HG03066 (cell line): ENCODE results near the gene NANP.
"Not testable (repeated sequence)": the region's sequence is repeated elsewhere in the genome, so short reads cannot be mapped to it uniquely, and the experiment has no call there.

Experiments used
- ATAC-seq: cut with Tn5 transposase; IDR thresholded peaks from one replicate; pipeline ENCODE4 v1.9.1; 2021; ENCODE audit warnings: low read depth; ENCODE audit not compliant: unreplicated experiment

NANP gene

DNA sequence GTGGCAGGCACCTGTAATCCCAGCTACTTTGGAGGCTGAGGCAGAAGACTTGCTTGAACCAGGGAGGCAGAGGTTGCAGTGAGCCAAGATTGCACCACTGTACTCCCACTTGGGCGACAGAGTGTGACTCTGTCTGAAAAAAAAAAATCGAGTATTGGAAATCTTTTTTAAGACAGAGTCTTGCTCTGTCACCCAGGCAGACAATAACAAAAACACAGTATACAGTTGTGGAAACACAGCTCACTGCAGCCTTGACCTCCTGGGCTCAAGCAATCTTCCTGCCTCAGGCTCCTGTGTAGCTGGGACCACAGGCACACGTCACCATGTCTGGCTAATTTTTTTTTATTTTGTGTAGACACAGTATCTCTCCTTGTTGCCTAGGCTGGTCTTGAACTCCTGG, 15.0 kb downstream of the NANP start:
- no peak for ATAC-seq

GRCh38 chr20:25606094-25606695, 17.6 kb downstream of the NANP start:
- ATAC-seq, result no peak

GRCh38 chr20:25605148-25605547, 18.7 kb downstream of the NANP start:
- no peak for ATAC-seq

- no peak for ATAC-seq
Measured at GRCh38 chr20:25604611-25605010, 19.2 kb downstream of the NANP start.

- ATAC-seq, result not testable (repeated sequence)
Measured at GRCh38 chr20:25602914-25603309, 20.9 kb downstream of the NANP start.

GRCh38 chr20:25602191-25602913, 21.5 kb downstream of the NANP start:
- ATAC-seq, result not testable (repeated sequence)

- ATAC-seq, result no peak
Measured at GRCh38 chr20:25601659-25602058, 22.2 kb downstream of the NANP start.

DNA sequence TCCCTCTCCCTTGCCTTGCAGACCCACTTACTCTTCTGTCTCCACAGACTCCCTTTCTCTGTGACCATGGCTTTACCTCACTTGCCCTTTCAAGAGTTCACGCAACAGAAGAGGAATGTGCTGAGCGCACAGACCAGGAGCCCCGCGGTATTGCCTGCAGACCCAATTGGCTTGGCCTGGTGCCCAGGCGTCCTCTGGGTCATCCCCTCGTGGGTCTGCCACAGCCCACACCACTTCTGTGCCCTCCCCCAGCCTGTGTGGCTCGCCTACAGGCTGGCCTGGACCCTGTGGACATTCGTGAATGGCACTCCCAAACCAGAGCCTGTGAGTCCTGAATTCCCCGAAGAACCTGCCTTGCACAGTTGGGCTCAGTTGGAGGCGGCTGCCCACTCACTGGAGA, 23.2 kb downstream of the NANP start:
- no peak for ATAC-seq

- no peak for ATAC-seq
Measured at GRCh38 chr20:25592135-25592852, 31.5 kb downstream of the NANP start.

GRCh38 chr20:25590778-25591177, 33.0 kb downstream of the NANP start:
- ATAC-seq, result not testable (repeated sequence)

DNA sequence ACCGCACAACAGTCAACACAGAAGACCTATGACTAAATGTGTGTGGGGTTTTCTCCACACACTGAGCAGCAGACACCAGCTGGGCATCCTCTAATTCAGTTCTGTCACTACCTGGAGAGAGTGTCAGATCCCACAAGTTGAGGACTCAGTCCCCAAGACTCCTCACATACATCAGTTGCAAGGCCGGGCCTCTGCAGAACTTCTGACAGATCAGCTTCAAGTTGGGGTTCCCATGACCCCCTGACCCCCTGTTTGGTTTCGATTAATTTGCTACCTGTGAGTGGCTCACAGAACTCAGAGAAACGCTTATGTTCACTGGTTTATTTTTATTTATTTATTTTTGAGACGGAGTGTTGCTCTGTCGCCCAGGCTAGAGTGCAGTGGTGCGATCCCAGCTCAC, 35.3 kb downstream of the NANP start:
- ATAC-seq, result no peak

DNA sequence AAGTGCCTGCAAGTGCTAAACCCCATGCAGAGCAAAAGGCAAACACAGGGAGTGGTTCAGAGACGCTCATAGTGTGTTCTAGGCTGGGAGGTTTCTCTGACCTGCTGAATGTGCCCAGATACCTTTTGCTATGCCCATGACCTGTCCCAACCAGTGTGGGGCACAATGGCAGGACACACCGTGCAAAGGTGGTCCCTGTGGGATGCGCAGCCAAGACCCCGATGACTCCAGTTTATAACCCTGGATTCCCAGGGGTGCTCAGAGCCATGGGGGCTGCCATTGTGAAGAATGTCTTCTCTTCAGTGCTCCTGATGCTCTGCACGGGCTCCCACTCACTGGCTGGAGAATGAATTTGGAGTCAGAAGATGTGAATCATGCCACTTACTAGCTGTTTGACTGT, 36.3 kb downstream of the NANP start:
- ATAC-seq, result no peak

DNA sequence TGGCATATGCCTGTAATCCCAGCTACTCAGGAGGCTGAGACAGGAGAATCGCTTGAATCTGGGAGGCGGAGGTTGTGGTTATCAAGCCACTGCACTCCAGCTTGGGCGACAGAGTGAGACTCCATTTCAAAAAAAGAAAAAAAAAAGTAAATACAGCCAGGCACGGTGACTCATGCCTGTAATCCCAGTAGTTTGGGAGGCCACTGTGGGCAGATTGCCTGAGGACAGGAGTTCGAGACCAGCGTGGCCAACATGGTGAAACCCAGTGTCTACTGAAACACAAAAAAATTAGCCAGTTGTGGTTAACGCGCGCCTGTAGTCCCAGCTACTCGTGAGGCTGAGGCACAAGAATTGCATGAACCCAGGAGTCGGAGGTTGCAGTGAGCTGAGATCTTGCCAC, 36.9 kb downstream of the NANP start:
- no peak for ATAC-seq

GRCh38 chr20:25584905-25585704, 38.7 kb downstream of the NANP start, which contains the start of gene NINL:
Gene NINL, minus strand, starts transcription at chr20:25585531. Its CDS starts 58,944 bp downstream, at chr20:25526587.
- peak; percentile 58 for ATAC-seq

DNA sequence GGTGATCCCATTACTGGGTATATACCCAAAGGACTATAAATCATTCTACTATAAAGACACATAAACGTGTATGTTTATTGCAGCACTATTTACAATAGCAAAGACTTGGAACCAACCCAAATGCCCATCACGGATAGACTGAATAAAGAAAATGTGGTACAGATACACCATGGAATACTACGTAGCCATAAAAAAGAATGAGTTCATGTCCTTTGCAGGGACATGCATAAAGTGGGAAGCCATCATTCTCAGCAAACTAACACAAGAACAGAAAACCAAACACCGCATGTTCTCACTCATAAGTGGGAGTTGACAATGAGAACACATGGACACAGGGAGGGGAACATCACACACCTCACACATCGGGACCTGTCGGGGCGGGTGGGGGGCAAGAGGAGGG, 40.2 kb downstream of the NANP start:
- ATAC-seq, result not testable (repeated sequence)

DNA sequence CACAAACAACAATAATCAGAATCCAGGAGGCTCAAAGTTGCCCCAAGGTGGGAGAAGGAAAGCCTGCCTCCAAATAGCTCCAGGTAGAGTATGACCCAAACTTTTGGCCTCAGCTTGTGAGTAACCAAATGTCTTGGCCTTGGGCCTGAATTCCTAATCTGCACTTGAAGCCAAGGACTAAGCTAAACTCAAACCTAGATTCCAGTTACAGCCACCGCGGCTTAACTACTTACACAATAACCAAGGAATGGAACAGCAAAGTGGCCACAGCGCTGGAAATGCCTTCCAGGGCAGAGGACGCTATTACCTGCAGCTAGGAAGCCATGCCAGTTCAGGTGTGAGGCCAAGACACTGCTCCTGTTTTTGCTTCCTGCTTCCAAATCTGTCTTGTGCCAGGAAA, 43.1 kb downstream of the NANP start:
- ATAC-seq, result no peak

DNA sequence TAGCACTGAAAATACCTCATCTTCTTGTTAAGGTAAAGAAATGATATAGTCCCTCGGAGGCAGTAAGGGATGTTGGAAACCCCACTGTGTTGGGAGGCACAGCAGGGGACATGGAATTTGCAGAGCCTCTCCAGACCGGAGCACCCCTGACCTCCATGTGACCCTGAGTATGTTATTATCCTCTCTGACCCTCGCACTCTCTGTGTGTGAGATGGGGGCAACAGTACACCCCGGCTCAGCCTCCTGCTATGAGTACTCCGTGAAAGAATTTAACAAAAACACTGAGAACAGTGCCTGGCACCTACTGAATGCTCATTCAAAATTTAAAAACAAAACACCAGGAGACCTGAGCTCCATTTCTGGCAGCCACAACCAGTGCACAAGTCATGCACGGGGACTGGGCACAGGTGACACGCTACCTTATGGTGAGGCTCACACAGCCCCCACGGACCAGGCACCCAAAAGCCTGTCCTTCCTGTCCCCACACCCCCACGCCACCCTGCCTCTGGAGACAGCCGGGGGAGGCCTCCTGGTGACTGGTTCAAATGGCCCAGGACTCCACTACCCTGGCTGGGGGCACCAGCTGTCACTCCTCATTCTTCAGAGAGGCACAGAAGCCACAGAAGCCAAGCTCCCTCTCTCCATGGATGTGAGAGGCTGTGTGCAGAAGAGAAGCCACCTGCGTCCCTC, 44.6 kb downstream of the NANP start:
- ATAC-seq, result no peak

DNA sequence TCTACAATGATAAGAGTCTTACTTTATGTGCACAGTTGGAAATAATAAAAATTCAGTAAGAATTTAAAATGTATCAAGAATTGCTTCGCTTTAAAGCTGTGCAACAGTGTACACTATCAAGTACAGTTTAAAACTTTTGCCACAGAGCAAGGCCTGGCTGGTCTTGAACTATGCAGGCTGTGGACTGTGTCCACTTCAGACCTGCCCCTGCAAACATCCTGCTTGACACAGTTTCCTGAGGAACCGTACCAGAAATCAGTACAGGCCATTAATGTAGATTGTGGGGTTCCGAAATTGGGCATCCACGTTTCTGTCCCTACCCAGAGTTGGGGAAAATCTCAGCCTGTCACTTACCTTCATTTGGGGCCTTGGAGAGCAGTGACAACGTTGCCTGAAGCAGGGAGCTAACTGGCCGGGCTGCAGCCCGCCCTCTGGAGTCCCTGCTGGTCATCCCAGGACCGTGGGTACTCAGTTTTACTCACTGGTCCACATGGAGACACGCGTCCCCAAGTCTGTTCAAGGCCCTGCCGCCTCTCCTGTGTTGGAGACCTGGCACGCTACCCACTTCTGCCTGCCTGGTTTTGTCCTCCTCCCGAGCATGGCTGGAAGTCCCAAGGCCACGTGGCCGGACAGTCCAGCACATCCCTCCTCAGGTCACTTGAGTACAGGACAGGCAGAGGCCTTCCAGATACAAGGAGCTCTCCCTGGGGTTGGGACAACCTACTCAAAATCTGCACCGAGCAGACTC, 46.9 kb downstream of the NANP start:
- ATAC-seq, result no peak

DNA sequence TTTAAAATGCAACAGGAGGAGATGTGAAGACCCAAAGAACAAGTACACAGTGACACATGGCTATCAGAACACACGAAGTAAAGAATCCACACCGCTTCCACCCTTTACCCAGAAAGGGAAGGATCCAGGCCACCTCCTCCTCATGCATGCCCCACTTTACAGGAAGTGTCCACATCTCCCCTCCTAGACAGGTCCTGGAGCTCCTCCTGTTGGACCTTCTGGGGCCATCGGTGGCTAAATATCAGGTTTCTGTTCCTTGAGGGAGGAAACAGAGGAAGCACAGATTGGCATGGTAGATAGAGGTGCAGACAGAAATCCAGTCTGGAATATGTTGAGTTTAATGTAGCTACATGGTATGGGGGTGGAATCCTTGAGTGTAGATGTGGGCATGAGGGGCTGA, 49.4 kb downstream of the NANP start:
- ATAC-seq, result no peak
